Tibial nerve (tissue), 4 donors: ENCODE results near the gene UPK1B. TPM values are rescaled to one million over a fixed set of nuclear protein-coding genes. Genes with fewer than 3 reads are reported as not detected.

ENCODE experiments used
- DNase-seq, 2 donors: peaks; one replicate each; pipeline ENCODE4 v3.0.0-alpha.2; 2019; ENCODE audit warnings: low spot score in 2 of 2
- H3K27ac ChIP-seq, 4 donors: fragments of 200-600 bp; sonication (generic) in 3 of 4; one replicate each; pipeline ENCODE4 v1.5.1; 2017 to 2019; ENCODE audit warnings: mild to moderate bottlenecking in 1 of 4
- H3K27me3 ChIP-seq, 2 donors: fragments of 200-600 bp; sonication (generic) in 1 of 2; one replicate each; pipeline versions ENCODE4 v1.5.1 to v1.6.0; 2017 to 2019
- H3K36me3 ChIP-seq, 3 donors: fragments of 200-600 bp; sonication (generic); one replicate each; pipeline ENCODE4 v1.5.1; 2018 to 2019
- H3K4me1 ChIP-seq, 4 donors: fragments of 200-600 bp; sonication (generic) in 3 of 4; one replicate each; pipeline ENCODE4 v1.5.1; 2017 to 2019
- H3K4me3 ChIP-seq, 4 donors: fragments of 200-600 bp; sonication (generic) in 3 of 4; one replicate each; pipeline ENCODE4 v1.5.1; 2017 to 2019; ENCODE audit warnings: mild to moderate bottlenecking in 1 of 4, moderate library complexity in 1 of 4
- H3K9me3 ChIP-seq, 4 donors: fragments of 200-600 bp; sonication (generic) in 3 of 4; one replicate each; pipeline ENCODE4 v1.5.1; 2017 to 2019
- EP300 ChIP-seq, 2 donors: sonication (generic); formaldehyde crosslinking; IDR thresholded peaks; one replicate each; pipeline ENCODE4 v1.6.1; 2017; ENCODE audit warnings: antibody characterized with exemption in 2 of 2, mild to moderate bottlenecking in 1 of 2
- POLR2A ChIP-seq, 2 donors: fragments of 450-650 bp; IDR thresholded peaks; one replicate each; pipeline ENCODE4 v1.6.1; 2017; ENCODE audit warnings: antibody characterized with exemption in 2 of 2, mild to moderate bottlenecking in 2 of 2, moderate library complexity in 2 of 2
- WGBS, 2 donors: methylation state at CpG; one replicate each; pipeline ENCODE4 v1.1.5; 2018; 5-methylcytosine and 5-hydroxymethylcytosine counted together
- total RNA-seq, 4 donors: library from RNA; depleted of rRNA; stranded (reverse); fragments of >200 nt; gene quantifications; one replicate each; pipeline ENCODE4 v1.1.0, GENCODE V29; 2016
- TF ChIP-seq, protein P1 (sequence below), 5 experiments: fragments of 200-600 bp in 3 of 5; fragments of 450-650 bp in 2 of 5; sonication (generic) in 3 of 5; IDR thresholded peaks; one replicate each; pipeline ENCODE4 v1.5.1; 2016 to 2019; ENCODE audit warnings: antibody characterized with exemption in 5 of 5, mild to moderate bottlenecking in 3 of 5, moderate library complexity in 2 of 5

Gene UPK1B
- total RNA-seq, 4 donors from 2014 or later, result not detected

DNA sequence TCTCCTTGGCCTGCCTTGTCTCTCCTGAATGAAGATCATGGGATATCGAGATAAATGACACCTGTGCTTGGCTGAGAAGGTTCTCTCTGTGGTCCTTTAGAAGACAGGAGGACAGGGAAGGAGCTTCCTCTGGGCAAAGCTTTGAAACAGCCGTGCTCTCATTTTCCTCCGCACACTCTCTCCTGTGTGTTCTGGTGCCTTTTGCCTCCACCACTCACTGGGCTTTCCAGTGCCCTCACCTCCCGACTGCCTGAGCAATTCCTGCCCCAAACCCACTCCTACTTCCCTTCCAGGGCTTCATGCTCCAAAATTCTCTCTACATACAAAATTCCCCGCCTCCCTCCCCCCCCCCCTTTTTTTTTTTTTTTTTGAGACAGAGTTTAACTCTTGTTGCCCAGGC is 32.3 kb downstream of the UPK1B start:
- H3K36me3 ChIP-seq, result peaks cover 0 to 15% (median 0%) of the 10 kb centered on the region in 3 donors
- no peak for TF ChIP-seq POLR2A (IDR thresholded peaks at IDR 0.05)
- TF ChIP-seq, protein P1, sequence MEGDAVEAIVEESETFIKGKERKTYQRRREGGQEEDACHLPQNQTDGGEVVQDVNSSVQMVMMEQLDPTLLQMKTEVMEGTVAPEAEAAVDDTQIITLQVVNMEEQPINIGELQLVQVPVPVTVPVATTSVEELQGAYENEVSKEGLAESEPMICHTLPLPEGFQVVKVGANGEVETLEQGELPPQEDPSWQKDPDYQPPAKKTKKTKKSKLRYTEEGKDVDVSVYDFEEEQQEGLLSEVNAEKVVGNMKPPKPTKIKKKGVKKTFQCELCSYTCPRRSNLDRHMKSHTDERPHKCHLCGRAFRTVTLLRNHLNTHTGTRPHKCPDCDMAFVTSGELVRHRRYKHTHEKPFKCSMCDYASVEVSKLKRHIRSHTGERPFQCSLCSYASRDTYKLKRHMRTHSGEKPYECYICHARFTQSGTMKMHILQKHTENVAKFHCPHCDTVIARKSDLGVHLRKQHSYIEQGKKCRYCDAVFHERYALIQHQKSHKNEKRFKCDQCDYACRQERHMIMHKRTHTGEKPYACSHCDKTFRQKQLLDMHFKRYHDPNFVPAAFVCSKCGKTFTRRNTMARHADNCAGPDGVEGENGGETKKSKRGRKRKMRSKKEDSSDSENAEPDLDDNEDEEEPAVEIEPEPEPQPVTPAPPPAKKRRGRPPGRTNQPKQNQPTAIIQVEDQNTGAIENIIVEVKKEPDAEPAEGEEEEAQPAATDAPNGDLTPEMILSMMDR (IDR thresholded peaks at IDR 0.05), result no peak
- no peak overlapping the region for H3K4me3 ChIP-seq
- 72 to 75% methylated on average over 5 of the region's 5 CpGs for WGBS, 2 donors
- peaks cover 0 to 13% (median 0%) of the 10 kb centered on the region in 4 donors for H3K4me1 ChIP-seq
- DNase-seq, result no peak
- H3K27me3 ChIP-seq, result no peaks in the 10 kb centered on the region
- no peaks in the 10 kb centered on the region for H3K9me3 ChIP-seq
- peak overlapping the region in 1 of 4 donors; percentile 77 for H3K27ac ChIP-seq

GRCh38 chr3:119206611-119207511 is 33.5 kb downstream of the UPK1B start:
- Histone ChIP-seq H3K4me3 (no peak overlapping the region), H3K27me3 (no peaks in the 10 kb centered on the region), H3K27ac (peak overlapping the region in 1 of 4 donors; percentile 26), H3K36me3 (peaks cover 0 to 25% (median 2%) of the 10 kb centered on the region in 3 donors), H3K9me3 (no peaks in the 10 kb centered on the region), H3K4me1 (peaks cover 0 to 13% (median 0%) of the 10 kb centered on the region in 4 donors)
- TF ChIP-seq EP300 (IDR thresholded peaks at IDR 0.05) (no peak), POLR2A (IDR thresholded peaks at IDR 0.05) (no peak)
- WGBS, 2 donors, result 75 to 81% methylated on average over 4 of the region's 4 CpGs
- no peak for DNase-seq

GRCh38 chr3:119207512-119207875 is 34.1 kb downstream of the UPK1B start:
- Histone ChIP-seq H3K4me1 (peaks cover 0 to 13% (median 0%) of the 10 kb centered on the region in 4 donors), H3K36me3 (peaks cover 0 to 32% (median 8%) of the 10 kb centered on the region in 3 donors), H3K4me3 (no peak overlapping the region), H3K9me3 (no peaks in the 10 kb centered on the region), H3K27me3 (no peaks in the 10 kb centered on the region), H3K27ac (peak overlapping the region in 1 of 4 donors; percentile 26)
- 59 to 71% methylated on average over 3 of the region's 3 CpGs for WGBS, 2 donors
- TF ChIP-seq EP300 (IDR thresholded peaks at IDR 0.05), result no peak
- TF ChIP-seq, protein P1 (IDR thresholded peaks at IDR 0.05), result no peak
- no peak for TF ChIP-seq POLR2A (IDR thresholded peaks at IDR 0.05)
- no peak for DNase-seq

- no peak for DNase-seq
- Histone ChIP-seq H3K4me3 (no peak overlapping the region), H3K36me3 (peaks cover 0 to 69% (median 15%) of the 10 kb centered on the region in 3 donors), H3K4me1 (peaks cover 0 to 3% (median 0%) of the 10 kb centered on the region in 4 donors), H3K9me3 (no peaks in the 10 kb centered on the region), H3K27me3 (no peaks in the 10 kb centered on the region), H3K27ac (no peak overlapping the region)
- TF ChIP-seq, protein P1 (IDR thresholded peaks at IDR 0.05), result no peak
- TF ChIP-seq EP300 (IDR thresholded peaks at IDR 0.05) (no peak), POLR2A (IDR thresholded peaks at IDR 0.05) (no peak)
- WGBS, 2 donors, result 58 to 60% methylated on average over 4 of the region's 4 CpGs
Measured at GRCh38 chr3:119211193-119211592, 37.8 kb downstream of the UPK1B start.

DNA sequence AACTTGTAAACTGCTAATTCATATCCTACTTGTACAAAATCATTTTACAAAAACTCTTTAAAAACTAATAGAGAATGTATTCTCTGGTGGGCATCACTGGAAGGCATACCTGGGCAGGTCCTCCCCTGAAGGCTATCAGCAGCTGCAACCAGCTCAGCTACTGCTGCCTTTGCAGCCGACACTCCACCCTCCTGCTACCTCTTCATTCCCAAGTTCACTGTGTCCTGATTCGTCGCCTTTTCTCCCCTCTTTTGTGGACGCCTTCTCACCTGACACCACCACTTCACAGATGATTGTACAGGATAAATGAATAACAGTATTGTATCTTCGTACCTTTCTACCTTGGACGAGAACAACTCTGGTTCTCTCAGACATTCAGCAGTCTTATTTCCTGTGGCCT is 38.4 kb downstream of the UPK1B start:
- H3K36me3 ChIP-seq, result peaks cover 0 to 75% (median 15%) of the 10 kb centered on the region in 3 donors
- DNase-seq, result no peak
- no peaks in the 10 kb centered on the region for H3K27me3 ChIP-seq
- H3K4me3 ChIP-seq, result no peak overlapping the region
- no peak overlapping the region for H3K27ac ChIP-seq
- H3K9me3 ChIP-seq, result no peaks in the 10 kb centered on the region
- TF ChIP-seq, protein P1 (IDR thresholded peaks at IDR 0.05), result no peak
- TF ChIP-seq EP300 (IDR thresholded peaks at IDR 0.05), result no peak
- no peak for TF ChIP-seq POLR2A (IDR thresholded peaks at IDR 0.05)
- peaks cover 0 to 3% (median 0%) of the 10 kb centered on the region in 4 donors for H3K4me1 ChIP-seq
- WGBS, 2 donors, result 84 to 97% methylated on average over 6 of the region's 6 CpGs
